Loucy (cell line): ENCODE results near the gene GOLGA8S.

Source experiments
- H2AFZ ChIP-seq: fragments of 200-600 bp; sonication (generic); 2 replicates; pipeline ENCODE4 v1.6.0; 2016; ENCODE audit warnings: antibody characterized with exemption, mild to moderate bottlenecking, low read length, moderate library complexity
- H3F3A ChIP-seq: fragments of 200-600 bp; 2 replicates; pipeline ENCODE4 v1.6.0; 2016; ENCODE audit warnings: antibody characterized with exemption, low read depth, mild to moderate bottlenecking
- H3K27me3 ChIP-seq: fragments of 200-600 bp; sonication (generic); 2 replicates; pipeline ENCODE4 v1.6.1; 2014; ENCODE audit warnings: low read length, mild to moderate bottlenecking; ENCODE audit not compliant: insufficient read depth, poor library complexity, severe bottlenecking
- H3K36me3 ChIP-seq: fragments of 200-600 bp; sonication (generic); 2 replicates; pipeline ENCODE4 v1.6.1; 2016; ENCODE audit warnings: low read length; ENCODE audit not compliant: insufficient read depth
- H3K4me1 ChIP-seq: fragments of 200-600 bp; sonication (generic); 2 replicates; pipeline ENCODE4 v1.5.1; 2014; ENCODE audit warnings: low read length, mild to moderate bottlenecking; ENCODE audit not compliant: insufficient read depth, poor library complexity, severe bottlenecking
- H3K4me2 ChIP-seq: fragments of 200-600 bp; sonication (generic); 2 replicates; pipeline ENCODE4 v1.6.0; 2014; ENCODE audit warnings: antibody characterized with exemption, low read length, low read depth, mild to moderate bottlenecking; ENCODE audit not compliant: poor library complexity, severe bottlenecking
- H3K4me3 ChIP-seq: fragments of 200-600 bp; sonication (generic); 2 replicates; pipeline ENCODE4 v1.5.1; 2014; ENCODE audit warnings: low read length, mild to moderate bottlenecking, mixed read lengths; ENCODE audit not compliant: poor library complexity, severe bottlenecking
- H3K79me2 ChIP-seq: fragments of 200-600 bp; sonication (generic); 2 replicates; pipeline ENCODE4 v1.6.1; 2014; ENCODE audit warnings: low read length; ENCODE audit not compliant: insufficient read depth
- H3K9ac ChIP-seq: fragments of 200-600 bp; sonication (generic); 2 replicates; pipeline ENCODE4 v1.6.0; 2014; ENCODE audit warnings: mild to moderate bottlenecking, low read depth, low read length, moderate library complexity; ENCODE audit not compliant: poor library complexity, severe bottlenecking
- H3K9me2 ChIP-seq: fragments of 200-600 bp; sonication (generic); replicated peaks from 2 replicates; pipeline ENCODE4 v1.6.1; 2016; ENCODE audit warnings: low read depth, low read length, mixed read lengths
- H3K9me3 ChIP-seq: fragments of 200-600 bp; sonication (generic); 2 replicates; pipeline ENCODE4 v1.6.1; 2014; ENCODE audit warnings: mild to moderate bottlenecking, antibody characterized with exemption, low read length, low read depth; ENCODE audit not compliant: insufficient read depth
- H4K20me1 ChIP-seq: fragments of 200-600 bp; sonication (generic); 2 replicates; pipeline ENCODE4 v1.6.0; 2014; ENCODE audit warnings: antibody characterized with exemption, low read length, mild to moderate bottlenecking; ENCODE audit not compliant: insufficient read depth, poor library complexity, severe bottlenecking
- EZH2phosphoT487 ChIP-seq: fragments of 200-600 bp; IDR thresholded peaks from 2 replicates; pipeline ENCODE4 v1.6.1; 2018; ENCODE audit warnings: antibody characterized with exemption, mild to moderate bottlenecking, moderate library complexity, borderline replicate concordance
- TF ChIP-seq, protein P1 (sequence below): fragments of 200-600 bp; sonication (generic); conservative IDR thresholded peaks from 2 replicates; pipeline ENCODE4 v1.5.1; 2014; ENCODE audit warnings: mild to moderate bottlenecking, antibody characterized with exemption, low read length

The GOLGA8S gene

DNA sequence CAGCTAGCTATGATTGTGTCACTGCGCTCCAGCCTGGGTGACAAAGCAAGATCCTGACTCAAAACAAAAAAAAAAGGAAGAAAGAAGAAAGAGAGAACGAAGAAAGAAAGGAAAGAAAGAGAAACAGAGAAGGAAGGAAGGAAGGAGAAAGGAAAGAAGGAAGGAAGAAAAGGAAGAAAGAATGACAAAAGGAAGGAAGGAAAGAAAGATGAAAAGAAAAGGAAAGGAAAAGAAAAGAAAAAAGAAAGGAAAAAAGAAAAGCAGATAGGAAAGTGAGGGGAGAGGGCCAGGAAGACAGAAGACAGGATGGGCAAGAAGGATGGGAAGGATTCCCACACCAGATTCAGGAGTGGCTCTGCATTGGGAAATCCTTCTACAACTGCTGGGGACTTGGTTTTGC, 47.6 kb downstream of the GOLGA8S start:
- no peaks in the 10 kb centered on the region for H3K27me3 ChIP-seq
- no peaks in the 10 kb centered on the region for H3K9me2 ChIP-seq
- no peaks in the 10 kb centered on the region for H4K20me1 ChIP-seq
- H3K9ac ChIP-seq: no peak overlapping the region
- no peak overlapping the region for H3K4me2 ChIP-seq
- no peaks in the 10 kb centered on the region for H3K4me1 ChIP-seq
- peaks cover 5% of the 10 kb centered on the region; the same call in 1 of the 2 replicates for H3K9me3 ChIP-seq
- no peak overlapping the region for H2AFZ ChIP-seq
- no peak overlapping the region for H3K4me3 ChIP-seq
- H3F3A ChIP-seq: no peaks in the 10 kb centered on the region
- TF ChIP-seq EZH2phosphoT487: no peak
- TF ChIP-seq, protein P1, sequence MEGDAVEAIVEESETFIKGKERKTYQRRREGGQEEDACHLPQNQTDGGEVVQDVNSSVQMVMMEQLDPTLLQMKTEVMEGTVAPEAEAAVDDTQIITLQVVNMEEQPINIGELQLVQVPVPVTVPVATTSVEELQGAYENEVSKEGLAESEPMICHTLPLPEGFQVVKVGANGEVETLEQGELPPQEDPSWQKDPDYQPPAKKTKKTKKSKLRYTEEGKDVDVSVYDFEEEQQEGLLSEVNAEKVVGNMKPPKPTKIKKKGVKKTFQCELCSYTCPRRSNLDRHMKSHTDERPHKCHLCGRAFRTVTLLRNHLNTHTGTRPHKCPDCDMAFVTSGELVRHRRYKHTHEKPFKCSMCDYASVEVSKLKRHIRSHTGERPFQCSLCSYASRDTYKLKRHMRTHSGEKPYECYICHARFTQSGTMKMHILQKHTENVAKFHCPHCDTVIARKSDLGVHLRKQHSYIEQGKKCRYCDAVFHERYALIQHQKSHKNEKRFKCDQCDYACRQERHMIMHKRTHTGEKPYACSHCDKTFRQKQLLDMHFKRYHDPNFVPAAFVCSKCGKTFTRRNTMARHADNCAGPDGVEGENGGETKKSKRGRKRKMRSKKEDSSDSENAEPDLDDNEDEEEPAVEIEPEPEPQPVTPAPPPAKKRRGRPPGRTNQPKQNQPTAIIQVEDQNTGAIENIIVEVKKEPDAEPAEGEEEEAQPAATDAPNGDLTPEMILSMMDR: no peak
- H3K36me3 ChIP-seq: no peaks in the 10 kb centered on the region
- H3K79me2 ChIP-seq: no peaks in the 10 kb centered on the region

DNA sequence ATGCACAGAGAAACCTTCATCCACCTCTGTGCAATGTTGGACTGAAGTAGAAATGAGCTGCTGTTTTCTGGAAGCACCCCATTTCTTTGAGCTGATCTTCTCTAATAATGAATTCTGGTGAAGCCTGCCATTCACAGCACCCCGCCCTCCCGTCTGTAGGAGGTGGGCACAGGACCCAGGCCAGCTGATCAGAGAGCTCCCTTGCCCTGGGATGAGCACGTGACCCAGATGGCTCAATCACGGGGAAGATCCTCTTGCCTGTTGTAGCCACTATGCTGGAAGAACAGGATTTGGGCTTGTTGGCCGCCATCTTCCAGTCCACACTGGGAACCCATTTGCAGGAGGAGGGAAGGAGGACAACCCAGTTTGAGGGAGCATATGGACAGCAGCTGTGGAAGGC, 48.0 kb downstream of the GOLGA8S start:
- TF ChIP-seq, protein P1: no peak
- no peak for TF ChIP-seq EZH2phosphoT487
- H3K9me3 ChIP-seq: peaks cover 4% of the 10 kb centered on the region; the same call in 1 of the 2 replicates
- H3K4me2 ChIP-seq: no peak overlapping the region
- no peaks in the 10 kb centered on the region for H3K27me3 ChIP-seq
- H3K36me3 ChIP-seq: no peaks in the 10 kb centered on the region
- no peaks in the 10 kb centered on the region for H3K9me2 ChIP-seq
- H3K4me1 ChIP-seq: no peaks in the 10 kb centered on the region
- H3K4me3 ChIP-seq: no peak overlapping the region
- no peaks in the 10 kb centered on the region for H3F3A ChIP-seq
- no peak overlapping the region for H3K9ac ChIP-seq
- no peaks in the 10 kb centered on the region for H4K20me1 ChIP-seq
- H3K79me2 ChIP-seq: no peaks in the 10 kb centered on the region
- H2AFZ ChIP-seq: no peak overlapping the region

DNA sequence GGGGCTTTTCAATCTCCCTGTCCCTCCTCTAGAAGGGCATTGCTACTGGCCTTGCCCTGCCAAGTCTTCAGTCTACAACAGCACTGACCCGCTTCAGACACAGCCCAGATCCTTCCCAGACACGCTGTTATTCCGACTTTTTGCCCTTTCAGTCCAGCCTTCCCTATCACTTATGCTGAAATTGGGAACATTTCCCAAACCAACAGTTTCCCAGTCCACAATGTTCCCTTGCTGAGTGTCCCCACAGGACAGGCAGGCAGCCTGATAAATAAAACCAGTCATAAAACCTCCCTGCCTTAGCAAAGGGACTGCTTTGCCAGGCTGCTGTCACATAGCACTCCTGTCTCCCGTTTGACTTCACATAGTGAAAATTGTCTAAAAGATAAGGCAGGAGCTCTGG, 49.0 kb downstream of the GOLGA8S start:
- H3F3A ChIP-seq: no peaks in the 10 kb centered on the region
- H3K4me1 ChIP-seq: no peaks in the 10 kb centered on the region
- H3K9ac ChIP-seq: no peak overlapping the region
- no peaks in the 10 kb centered on the region for H3K9me2 ChIP-seq
- no peak overlapping the region for H3K4me2 ChIP-seq
- H3K4me3 ChIP-seq: no peak overlapping the region
- no peaks in the 10 kb centered on the region for H3K27me3 ChIP-seq
- no peak for TF ChIP-seq EZH2phosphoT487
- TF ChIP-seq, protein P1: no peak
- no peaks in the 10 kb centered on the region; the same call in 1 of the 2 replicates for H3K9me3 ChIP-seq
- H3K79me2 ChIP-seq: no peaks in the 10 kb centered on the region
- H3K36me3 ChIP-seq: no peaks in the 10 kb centered on the region
- no peak overlapping the region for H2AFZ ChIP-seq
- no peaks in the 10 kb centered on the region for H4K20me1 ChIP-seq
